ENCODE measurements around the gene MYBL2.

MYBL2 gene

DNA sequence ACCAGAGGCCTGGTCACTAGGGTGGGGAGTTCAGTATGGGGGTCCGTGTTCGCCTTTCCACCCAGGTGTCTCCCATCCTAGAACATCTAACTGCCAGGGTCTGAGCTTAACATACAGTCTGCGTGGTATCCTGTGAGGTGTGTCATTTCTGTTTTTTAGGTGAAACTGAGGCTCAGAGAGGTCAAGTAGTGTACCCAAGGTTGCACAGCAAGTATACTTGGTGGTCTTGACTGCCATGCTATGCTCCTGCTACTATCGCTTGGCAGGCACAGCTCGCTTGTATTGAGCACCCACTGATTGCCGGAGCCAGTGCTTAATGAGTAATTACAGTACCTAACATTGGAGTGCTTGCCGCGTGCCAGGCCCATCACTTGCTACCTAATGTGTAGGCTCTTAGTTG, 33.7 kb downstream of the MYBL2 start:
- no peak overlapping the region for H3K4me3 ChIP-seq (ENCODE audit: low read length)
- TF ChIP-seq, protein P1, sequence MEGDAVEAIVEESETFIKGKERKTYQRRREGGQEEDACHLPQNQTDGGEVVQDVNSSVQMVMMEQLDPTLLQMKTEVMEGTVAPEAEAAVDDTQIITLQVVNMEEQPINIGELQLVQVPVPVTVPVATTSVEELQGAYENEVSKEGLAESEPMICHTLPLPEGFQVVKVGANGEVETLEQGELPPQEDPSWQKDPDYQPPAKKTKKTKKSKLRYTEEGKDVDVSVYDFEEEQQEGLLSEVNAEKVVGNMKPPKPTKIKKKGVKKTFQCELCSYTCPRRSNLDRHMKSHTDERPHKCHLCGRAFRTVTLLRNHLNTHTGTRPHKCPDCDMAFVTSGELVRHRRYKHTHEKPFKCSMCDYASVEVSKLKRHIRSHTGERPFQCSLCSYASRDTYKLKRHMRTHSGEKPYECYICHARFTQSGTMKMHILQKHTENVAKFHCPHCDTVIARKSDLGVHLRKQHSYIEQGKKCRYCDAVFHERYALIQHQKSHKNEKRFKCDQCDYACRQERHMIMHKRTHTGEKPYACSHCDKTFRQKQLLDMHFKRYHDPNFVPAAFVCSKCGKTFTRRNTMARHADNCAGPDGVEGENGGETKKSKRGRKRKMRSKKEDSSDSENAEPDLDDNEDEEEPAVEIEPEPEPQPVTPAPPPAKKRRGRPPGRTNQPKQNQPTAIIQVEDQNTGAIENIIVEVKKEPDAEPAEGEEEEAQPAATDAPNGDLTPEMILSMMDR (conservative IDR thresholded peaks at IDR 0.05; ENCODE audit: low read length) = no peak
- no peak for DNase-seq (ENCODE audit: low read depth)

DNA sequence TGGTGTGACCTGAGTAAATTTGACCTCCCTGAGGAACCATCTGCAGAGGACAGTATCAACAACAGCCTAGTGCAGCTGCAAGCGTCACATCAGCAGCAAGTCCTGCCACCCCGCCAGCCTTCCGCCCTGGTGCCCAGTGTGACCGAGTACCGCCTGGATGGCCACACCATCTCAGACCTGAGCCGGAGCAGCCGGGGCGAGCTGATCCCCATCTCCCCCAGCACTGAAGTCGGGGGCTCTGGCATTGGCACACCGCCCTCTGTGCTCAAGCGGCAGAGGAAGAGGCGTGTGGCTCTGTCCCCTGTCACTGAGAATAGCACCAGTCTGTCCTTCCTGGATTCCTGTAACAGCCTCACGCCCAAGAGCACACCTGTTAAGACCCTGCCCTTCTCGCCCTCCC, 35.6 kb downstream of the MYBL2 start:
- TF ChIP-seq, protein P1 (conservative IDR thresholded peaks at IDR 0.05; ENCODE audit: low read length) = no peak
- no peak for DNase-seq (ENCODE audit: low read depth)
- H3K4me3 ChIP-seq (ENCODE audit: low read length) = no peak overlapping the region

DNA sequence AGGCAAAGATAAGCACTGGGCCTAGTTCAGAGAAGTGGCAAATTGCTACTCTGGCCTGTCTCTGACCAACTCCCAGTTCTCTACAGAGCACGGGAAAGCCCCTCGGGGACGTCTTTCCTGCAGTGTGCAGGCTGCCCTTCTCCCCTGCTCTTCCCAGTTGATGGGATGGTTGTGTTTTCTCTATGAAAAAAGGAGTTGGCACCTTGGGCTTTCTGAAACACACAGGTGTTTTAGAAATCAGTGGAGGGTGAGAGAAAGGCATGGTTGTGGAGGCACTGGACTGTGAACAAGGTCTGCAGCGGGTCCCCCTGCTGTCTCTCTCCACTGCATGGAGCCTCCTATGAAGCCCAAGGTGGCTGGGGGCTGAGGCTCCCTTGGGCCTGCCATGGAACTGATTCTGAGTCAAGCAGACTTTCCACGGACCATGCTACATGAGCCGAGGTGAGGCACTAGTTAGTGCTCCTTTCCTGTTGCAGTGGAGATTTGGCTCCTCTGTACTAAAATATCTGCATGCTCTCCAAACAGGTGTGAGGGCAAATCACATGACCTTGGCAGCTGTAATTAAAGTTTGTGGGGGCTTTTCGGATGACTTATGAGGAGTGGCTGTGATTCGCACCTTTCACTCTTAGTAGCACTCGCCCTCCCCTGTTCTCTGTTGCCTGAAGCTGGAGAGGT, 43.6 kb downstream of the MYBL2 start:
- no peak overlapping the region for H3K4me3 ChIP-seq (ENCODE audit: low read length)
- no peak for DNase-seq (ENCODE audit: low read depth)
- TF ChIP-seq, protein P1 (conservative IDR thresholded peaks at IDR 0.05; ENCODE audit: low read length) = no peak

GRCh38 chr20:43711098-43711654, 44.3 kb downstream of the MYBL2 start:
- TF ChIP-seq, protein P1 (conservative IDR thresholded peaks at IDR 0.05; ENCODE audit: low read length) = no peak
- H3K4me3 ChIP-seq (ENCODE audit: low read length) = no peak overlapping the region
- no peak for DNase-seq (ENCODE audit: low read depth)

DNA sequence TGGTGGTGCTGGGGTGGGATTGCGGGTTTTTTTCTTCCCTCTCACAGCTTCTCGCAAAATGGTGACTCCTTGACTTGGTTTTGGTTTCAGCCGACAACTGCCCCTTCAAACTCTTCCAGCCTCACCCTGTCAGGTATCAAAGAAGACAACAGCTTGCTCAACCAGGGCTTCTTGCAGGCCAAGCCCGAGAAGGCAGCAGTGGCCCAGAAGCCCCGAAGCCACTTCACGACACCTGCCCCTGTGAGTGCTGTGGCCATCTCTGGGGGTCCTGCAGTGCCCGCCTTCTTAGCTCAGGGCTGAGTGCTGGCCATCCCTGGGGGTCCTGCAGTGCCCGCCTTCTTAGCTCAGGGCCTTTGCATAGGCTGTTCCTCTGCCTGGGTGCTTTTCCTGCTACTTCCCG, 48.1 kb downstream of the MYBL2 start:
- TF ChIP-seq, protein P1 (conservative IDR thresholded peaks at IDR 0.05; ENCODE audit: low read length) = no peak

GRCh38 chr20:43715511-43715910, 48.6 kb downstream of the MYBL2 start:
- TF ChIP-seq, protein P1 (conservative IDR thresholded peaks at IDR 0.05; ENCODE audit: low read length) = no peak
- no peak for DNase-seq (ENCODE audit: low read depth)

More for the DNA sequence above, 48.1 kb downstream of the MYBL2 start:
- no peak for DNase-seq (ENCODE audit: low read depth)
- no peak overlapping the region for H3K4me3 ChIP-seq (ENCODE audit: low read length)

DNA sequence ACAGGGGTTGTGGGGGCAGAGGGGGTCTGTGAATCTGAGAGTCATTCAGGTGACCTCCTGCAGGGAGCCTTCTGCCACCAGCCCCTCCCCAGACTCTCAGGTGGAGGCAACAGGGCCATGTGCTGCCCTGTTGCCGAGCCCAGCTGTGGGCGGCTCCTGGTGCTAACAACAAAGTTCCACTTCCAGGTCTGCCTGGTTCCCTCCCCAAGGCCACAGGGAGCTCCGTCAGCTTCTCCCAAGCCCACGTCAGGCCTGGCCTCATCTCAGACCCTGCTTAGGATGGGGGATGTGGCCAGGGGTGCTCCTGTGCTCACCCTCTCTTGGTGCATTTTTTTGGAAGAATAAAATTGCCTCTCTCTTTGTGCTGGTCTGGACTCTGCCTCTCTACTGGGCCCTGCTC, 49.2 kb downstream of the MYBL2 start:
- H3K4me3 ChIP-seq (ENCODE audit: low read length) = no peak overlapping the region
- TF ChIP-seq, protein P1 (conservative IDR thresholded peaks at IDR 0.05; ENCODE audit: low read length) = no peak
- no peak for DNase-seq (ENCODE audit: low read depth)

More at GRCh38 chr20:43715511-43715910, 48.6 kb downstream of the MYBL2 start:
- H3K4me3 ChIP-seq (ENCODE audit: low read length) = no peak overlapping the region
